ENCODE data around the gene IFNL4.
"Not testable (repeated sequence)": the region's sequence is repeated elsewhere in the genome, so short reads cannot be mapped to it uniquely, and the experiment has no call there.

The IFNL4 gene

GRCh38 chr19:39269369-39269768 lies 20.7 kb upstream of the IFNL4 start:
- H3K14ac ChIP-seq (ENCODE audit: low read length in 2 of 2); H2BK120ac ChIP-seq (ENCODE audit: low read depth, low read length); H3K4me2 ChIP-seq (ENCODE audit: low read length, poor library complexity, severe bottlenecking); H3K4ac ChIP-seq (ENCODE audit: low read depth in 1 of 2, low read length in 2 of 2); H2BK15ac ChIP-seq (ENCODE audit: low read depth, poor library complexity, severe bottlenecking); H3K36me3 ChIP-seq (ENCODE audit: control insufficient read depth in 1 of 2, insufficient read depth in 2 of 2, low read depth in 1 of 2, low read length in 2 of 2); H2AFZ ChIP-seq (ENCODE audit: low read depth, low read length); H2BK5ac ChIP-seq (ENCODE audit: low read depth, low read length, poor library complexity, severe bottlenecking); H2AK5ac ChIP-seq (ENCODE audit: low read length, severe bottlenecking); H3K4me3 ChIP-seq (ENCODE audit: insufficient read depth in 1 of 2, low read depth in 1 of 2, low read length in 2 of 2); H3K18ac ChIP-seq (ENCODE audit: low read depth in 1 of 2, low read length in 2 of 2); H3K27ac ChIP-seq (ENCODE audit: low read length, poor library complexity, severe bottlenecking); DNase-seq; H3K4me1 ChIP-seq (ENCODE audit: control insufficient read depth, insufficient read depth, low read depth, low read length); H2BK12ac ChIP-seq (ENCODE audit: low read length in 2 of 2); H3K23ac ChIP-seq (ENCODE audit: low read length in 2 of 2); H4K91ac ChIP-seq (ENCODE audit: low read length); H4K8ac ChIP-seq (ENCODE audit: low read length); H3K9ac ChIP-seq (ENCODE audit: low read length); H3K79me1 ChIP-seq (replicated peaks; ENCODE audit: low read length, poor library complexity, severe bottlenecking); H3K9me3 ChIP-seq (ENCODE audit: control insufficient read depth, low read length): not testable (repeated sequence)
- peaks cover 34 to 39% of the 10 kb centered on the region in 2 experiments for H3K27me3 ChIP-seq (ENCODE audit: control insufficient read depth in 1 of 2, insufficient read depth in 1 of 2, low read length in 2 of 2)
- 51% methylated on average over 6 of the region's 10 CpGs for WGBS

GRCh38 chr19:39268531-39269223 lies 20.0 kb upstream of the IFNL4 start:
- H2BK15ac ChIP-seq (ENCODE audit: low read depth, poor library complexity, severe bottlenecking); H3K4me3 ChIP-seq (ENCODE audit: insufficient read depth in 1 of 2, low read depth in 1 of 2, low read length in 2 of 2); H3K9ac ChIP-seq (ENCODE audit: low read length); H4K91ac ChIP-seq (ENCODE audit: low read length); H3K4me2 ChIP-seq (ENCODE audit: low read length, poor library complexity, severe bottlenecking); H3K23ac ChIP-seq (ENCODE audit: low read length in 2 of 2); H2BK120ac ChIP-seq (ENCODE audit: low read depth, low read length); DNase-seq; H2BK12ac ChIP-seq (ENCODE audit: low read length in 2 of 2); H3K9me3 ChIP-seq (ENCODE audit: control insufficient read depth, low read length); H3K4me1 ChIP-seq (ENCODE audit: control insufficient read depth, insufficient read depth, low read depth, low read length); H3K79me1 ChIP-seq (replicated peaks; ENCODE audit: low read length, poor library complexity, severe bottlenecking); H3K4ac ChIP-seq (ENCODE audit: low read depth in 1 of 2, low read length in 2 of 2); H4K8ac ChIP-seq (ENCODE audit: low read length); H3K18ac ChIP-seq (ENCODE audit: low read depth in 1 of 2, low read length in 2 of 2); H2AFZ ChIP-seq (ENCODE audit: low read depth, low read length); H3K14ac ChIP-seq (ENCODE audit: low read length in 2 of 2); H2BK5ac ChIP-seq (ENCODE audit: low read depth, low read length, poor library complexity, severe bottlenecking); H3K27ac ChIP-seq (ENCODE audit: low read length, poor library complexity, severe bottlenecking); H2AK5ac ChIP-seq (ENCODE audit: low read length, severe bottlenecking); H3K36me3 ChIP-seq (ENCODE audit: control insufficient read depth in 1 of 2, insufficient read depth in 2 of 2, low read depth in 1 of 2, low read length in 2 of 2): not testable (repeated sequence)
- H3K27me3 ChIP-seq (ENCODE audit: control insufficient read depth in 1 of 2, insufficient read depth in 1 of 2, low read length in 2 of 2): peaks cover 41 to 46% of the 10 kb centered on the region in 2 experiments
- WGBS: 69% methylated on average over 7 of the region's 10 CpGs

GRCh38 chr19:39268085-39268484 lies 19.4 kb upstream of the IFNL4 start, which contains the start of gene IFNL2:
TSS of gene IFNL2 (plus strand) at chr19:39268396. CDS start at chr19:39268569, 173 bp downstream.
- H3K23ac ChIP-seq (ENCODE audit: low read length in 2 of 2); H4K8ac ChIP-seq (ENCODE audit: low read length); DNase-seq; H4K91ac ChIP-seq (ENCODE audit: low read length); H3K9ac ChIP-seq (ENCODE audit: low read length); H3K14ac ChIP-seq (ENCODE audit: low read length in 2 of 2); H2BK5ac ChIP-seq (ENCODE audit: low read depth, low read length, poor library complexity, severe bottlenecking); H2BK12ac ChIP-seq (ENCODE audit: low read length in 2 of 2); H3K4me3 ChIP-seq (ENCODE audit: insufficient read depth in 1 of 2, low read depth in 1 of 2, low read length in 2 of 2); H3K79me1 ChIP-seq (replicated peaks; ENCODE audit: low read length, poor library complexity, severe bottlenecking); H3K4ac ChIP-seq (ENCODE audit: low read depth in 1 of 2, low read length in 2 of 2); H2AFZ ChIP-seq (ENCODE audit: low read depth, low read length); H3K4me1 ChIP-seq (ENCODE audit: control insufficient read depth, insufficient read depth, low read depth, low read length); H2AK5ac ChIP-seq (ENCODE audit: low read length, severe bottlenecking); H3K9me3 ChIP-seq (ENCODE audit: control insufficient read depth, low read length); H2BK120ac ChIP-seq (ENCODE audit: low read depth, low read length); H3K36me3 ChIP-seq (ENCODE audit: control insufficient read depth in 1 of 2, insufficient read depth in 2 of 2, low read depth in 1 of 2, low read length in 2 of 2); H3K27ac ChIP-seq (ENCODE audit: low read length, poor library complexity, severe bottlenecking); H2BK15ac ChIP-seq (ENCODE audit: low read depth, poor library complexity, severe bottlenecking); H3K18ac ChIP-seq (ENCODE audit: low read depth in 1 of 2, low read length in 2 of 2); H3K4me2 ChIP-seq (ENCODE audit: low read length, poor library complexity, severe bottlenecking): not testable (repeated sequence)
- no CpG with 5 or more reads among the region's 1 CpG for WGBS
- H3K27me3 ChIP-seq (ENCODE audit: control insufficient read depth in 1 of 2, insufficient read depth in 1 of 2, low read length in 2 of 2): peaks cover 47 to 52% of the 10 kb centered on the region in 2 experiments

- H3K9me3 ChIP-seq (ENCODE audit: control insufficient read depth, low read length): no peaks in the 10 kb centered on the region
Observed at GRCh38 chr19:39265321-39265916, 16.8 kb upstream of the IFNL4 start.

More at GRCh38 chr19:39265321-39265916, 16.8 kb upstream of the IFNL4 start:
- Histone ChIP-seq H2BK120ac (ENCODE audit: low read depth, low read length) (no peak overlapping the region), H3K36me3 (ENCODE audit: control insufficient read depth in 1 of 2, insufficient read depth in 2 of 2, low read depth in 1 of 2, low read length in 2 of 2) (no peaks in the 10 kb centered on the region), H3K14ac (ENCODE audit: low read length in 2 of 2) (no peak overlapping the region), H2AK5ac (ENCODE audit: low read length, severe bottlenecking) (no peak overlapping the region), H2AFZ (ENCODE audit: low read depth, low read length) (no peak overlapping the region), H3K18ac (ENCODE audit: low read depth in 1 of 2, low read length in 2 of 2) (no peak overlapping the region), H3K4ac (ENCODE audit: low read depth in 1 of 2, low read length in 2 of 2) (no peak overlapping the region), H3K4me3 (ENCODE audit: insufficient read depth in 1 of 2, low read depth in 1 of 2, low read length in 2 of 2) (no peak overlapping the region), H3K9ac (ENCODE audit: low read length) (no peak overlapping the region), H4K91ac (ENCODE audit: low read length) (no peak overlapping the region), H2BK5ac (ENCODE audit: low read depth, low read length, poor library complexity, severe bottlenecking) (no peak overlapping the region), H3K4me2 (ENCODE audit: low read length, poor library complexity, severe bottlenecking) (no peak overlapping the region), H3K23ac (ENCODE audit: low read length in 2 of 2) (no peak overlapping the region), H3K27me3 (ENCODE audit: control insufficient read depth in 1 of 2, insufficient read depth in 1 of 2, low read length in 2 of 2) (peaks cover 53 to 60% of the 10 kb centered on the region in 2 experiments), H3K79me1 (replicated peaks; ENCODE audit: low read length, poor library complexity, severe bottlenecking) (no peaks in the 10 kb centered on the region), H2BK12ac (ENCODE audit: low read length in 2 of 2) (no peak overlapping the region), H2BK15ac (ENCODE audit: low read depth, poor library complexity, severe bottlenecking) (no peak overlapping the region), H3K4me1 (ENCODE audit: control insufficient read depth, insufficient read depth, low read depth, low read length) (peaks cover 5% of the 10 kb centered on the region), H3K27ac (ENCODE audit: low read length, poor library complexity, severe bottlenecking) (no peak overlapping the region), H4K8ac (ENCODE audit: low read length) (no peak overlapping the region)
- 62% methylated on average over 39 of the region's 39 CpGs for WGBS
- no peak for DNase-seq
